ENCODE data around the gene RPA4. TPM values are rescaled to one million over a fixed set of nuclear protein-coding genes. Genes with fewer than 3 reads are reported as not detected.
"Not testable (repeated sequence)": the region's sequence is repeated elsewhere in the genome, so short reads cannot be mapped to it uniquely, and the experiment has no call there.

Gene RPA4
- total and polyA plus RNA-seq, 2 donors (not counting 1 experiment from before 2014, with no cell fraction given): 0.31 to 2.7 TPM

DNA sequence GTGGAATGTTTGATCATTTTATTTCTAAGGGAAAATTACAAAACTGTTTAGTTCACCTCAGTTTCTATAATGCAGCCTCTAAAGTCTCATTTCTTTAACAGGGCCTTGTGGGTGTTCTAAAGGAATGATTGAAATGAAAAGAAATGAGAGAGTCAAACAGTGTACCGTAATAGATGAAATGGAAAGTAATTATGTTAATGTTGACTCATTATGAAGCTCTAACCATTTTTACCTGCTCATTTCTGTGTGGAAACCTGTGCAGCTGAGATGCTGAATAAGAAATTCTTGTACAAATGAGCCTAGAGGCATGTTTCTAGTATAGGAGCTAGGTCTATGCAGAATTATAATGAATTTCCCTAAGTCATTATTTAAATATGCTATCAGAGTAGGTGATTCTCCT, 45.2 kb upstream of the RPA4 start:
- ChIA-PET CTCF (no interaction called here), POLR2A (no interaction called here)
- intact Hi-C loops (cut with micrococcal nuclease): no loop called here
- H3K27ac ChIP-seq (ENCODE audit: low read length in 2 of 2): no peak overlapping the region
- Mint-ChIP-seq H3K27me3 (no peaks in the 10 kb centered on the region), H3K4me1 (peaks cover 16% of the 10 kb centered on the region), H3K9me3 (ENCODE audit: insufficient read depth) (no peaks in the 10 kb centered on the region), H3K27ac (no peak overlapping the region), H3K4me3 (no peak overlapping the region)
- no peak for DNase-seq
- H4K20me1 ChIP-seq (ENCODE audit: control insufficient read depth, insufficient read depth, low read length, poor library complexity, severe bottlenecking): no peaks in the 10 kb centered on the region
- H2AFZ ChIP-seq (ENCODE audit: insufficient read depth, low read depth, low read length, poor library complexity, severe bottlenecking): no peak overlapping the region
- peaks cover 6 to 20% of the 10 kb centered on the region in 2 donors for H3K4me1 ChIP-seq (ENCODE audit: control insufficient read depth in 2 of 2, insufficient read depth in 2 of 2, low read length in 2 of 2)
- H3K4me2 ChIP-seq (replicated peaks; ENCODE audit: low read depth, low read length, poor library complexity, severe bottlenecking): no peak overlapping the region
- no peaks in the 10 kb centered on the region for H3K36me3 ChIP-seq (replicated peaks in 1 of 2; ENCODE audit: control extremely low read depth in 1 of 2, control insufficient read depth in 1 of 2, extremely low read depth in 1 of 2, insufficient read depth in 2 of 2, low read length in 1 of 2)
- ATAC-seq (ENCODE audit: low read depth): no peak
- no peak overlapping the region for H3K9ac ChIP-seq (ENCODE audit: low read length)
- no peaks in the 10 kb centered on the region for H3K9me3 ChIP-seq (ENCODE audit: control extremely low read depth in 1 of 3, control insufficient read depth in 2 of 3, insufficient read depth in 1 of 3, low read length in 2 of 3)
- no CpG with 5 or more reads among the region's 1 CpG for WGBS (ENCODE audit: insufficient coverage)
- H3K4me3 ChIP-seq (ENCODE audit: control extremely low read depth in 1 of 5, extremely low read depth in 1 of 5, insufficient read depth in 1 of 5, low read depth in 2 of 5, low read length in 4 of 5): no peak overlapping the region
- peaks cover 3% of the 10 kb centered on the region for H3K79me2 ChIP-seq (ENCODE audit: control insufficient read depth, insufficient read depth, low read length)
- TF ChIP-seq, protein P1, sequence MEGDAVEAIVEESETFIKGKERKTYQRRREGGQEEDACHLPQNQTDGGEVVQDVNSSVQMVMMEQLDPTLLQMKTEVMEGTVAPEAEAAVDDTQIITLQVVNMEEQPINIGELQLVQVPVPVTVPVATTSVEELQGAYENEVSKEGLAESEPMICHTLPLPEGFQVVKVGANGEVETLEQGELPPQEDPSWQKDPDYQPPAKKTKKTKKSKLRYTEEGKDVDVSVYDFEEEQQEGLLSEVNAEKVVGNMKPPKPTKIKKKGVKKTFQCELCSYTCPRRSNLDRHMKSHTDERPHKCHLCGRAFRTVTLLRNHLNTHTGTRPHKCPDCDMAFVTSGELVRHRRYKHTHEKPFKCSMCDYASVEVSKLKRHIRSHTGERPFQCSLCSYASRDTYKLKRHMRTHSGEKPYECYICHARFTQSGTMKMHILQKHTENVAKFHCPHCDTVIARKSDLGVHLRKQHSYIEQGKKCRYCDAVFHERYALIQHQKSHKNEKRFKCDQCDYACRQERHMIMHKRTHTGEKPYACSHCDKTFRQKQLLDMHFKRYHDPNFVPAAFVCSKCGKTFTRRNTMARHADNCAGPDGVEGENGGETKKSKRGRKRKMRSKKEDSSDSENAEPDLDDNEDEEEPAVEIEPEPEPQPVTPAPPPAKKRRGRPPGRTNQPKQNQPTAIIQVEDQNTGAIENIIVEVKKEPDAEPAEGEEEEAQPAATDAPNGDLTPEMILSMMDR (IDR thresholded peaks at IDR 0.05): no peak
- TF ChIP-seq EZH2 (IDR thresholded peaks at IDR 0.05; ENCODE audit: borderline replicate concordance, insufficient read depth, low read depth, low read length, poor library complexity, severe bottlenecking): no peak
- no peaks in the 10 kb centered on the region for H3K27me3 ChIP-seq (replicated peaks in 1 of 4; ENCODE audit: control extremely low read depth in 1 of 4, control insufficient read depth in 3 of 4, insufficient read depth in 4 of 4, low read length in 3 of 4)

DNA sequence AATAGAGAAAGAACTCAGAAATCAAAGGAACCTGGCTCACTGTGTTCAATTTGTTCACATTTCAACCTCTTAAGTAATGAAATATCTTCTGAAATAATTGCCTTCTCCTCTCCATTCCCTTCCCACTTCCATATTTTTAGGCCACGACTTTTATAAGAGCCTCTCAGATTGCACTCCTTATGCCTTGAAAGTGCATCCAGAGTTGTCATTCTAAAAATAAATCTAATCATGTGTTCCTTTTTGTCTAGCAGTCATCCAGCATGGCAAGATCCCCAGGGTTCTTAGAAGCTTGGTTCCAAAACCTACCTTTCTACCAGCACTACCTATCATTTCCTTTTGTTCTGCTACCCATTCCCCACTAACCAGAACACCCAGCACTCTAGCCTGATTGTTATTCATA, 42.4 kb upstream of the RPA4 start:
- Histone ChIP-seq H3K36me3 (replicated peaks in 1 of 2; ENCODE audit: control extremely low read depth in 1 of 2, control insufficient read depth in 1 of 2, extremely low read depth in 1 of 2, insufficient read depth in 2 of 2, low read length in 1 of 2) (no peaks in the 10 kb centered on the region), H3K4me2 (replicated peaks; ENCODE audit: low read depth, low read length, poor library complexity, severe bottlenecking) (no peak overlapping the region), H3K79me2 (ENCODE audit: control insufficient read depth, insufficient read depth, low read length) (peaks cover 3% of the 10 kb centered on the region), H3K27ac (ENCODE audit: low read length in 2 of 2) (no peak overlapping the region), H4K20me1 (ENCODE audit: control insufficient read depth, insufficient read depth, low read length, poor library complexity, severe bottlenecking) (no peaks in the 10 kb centered on the region), H3K4me1 (ENCODE audit: control insufficient read depth in 2 of 2, insufficient read depth in 2 of 2, low read length in 2 of 2) (peaks cover 5 to 6% of the 10 kb centered on the region in 2 donors), H3K27me3 (replicated peaks in 1 of 4; ENCODE audit: control extremely low read depth in 1 of 4, control insufficient read depth in 3 of 4, insufficient read depth in 4 of 4, low read length in 3 of 4) (no peaks in the 10 kb centered on the region), H3K9ac (ENCODE audit: low read length) (no peak overlapping the region), H3K4me3 (ENCODE audit: control extremely low read depth in 1 of 5, extremely low read depth in 1 of 5, insufficient read depth in 1 of 5, low read depth in 2 of 5, low read length in 4 of 5) (no peak overlapping the region), H3K9me3 (ENCODE audit: control extremely low read depth in 1 of 3, control insufficient read depth in 2 of 3, insufficient read depth in 1 of 3, low read length in 2 of 3) (no peaks in the 10 kb centered on the region), H2AFZ (ENCODE audit: insufficient read depth, low read depth, low read length, poor library complexity, severe bottlenecking) (no peak overlapping the region)
- ATAC-seq (ENCODE audit: low read depth): no peak
- ChIA-PET POLR2A (no interaction called here), CTCF (no interaction called here)
- no peak overlapping the region for H3K4me3 Mint-ChIP-seq
- WGBS (ENCODE audit: insufficient coverage): 100% methylated on average over 1 of the region's 1 CpG
- intact Hi-C loops (cut with micrococcal nuclease): no loop called here
- H3K27ac Mint-ChIP-seq: no peak overlapping the region
- H3K27me3 Mint-ChIP-seq: no peaks in the 10 kb centered on the region
- DNase-seq: no peak
- TF ChIP-seq EZH2 (IDR thresholded peaks at IDR 0.05; ENCODE audit: borderline replicate concordance, insufficient read depth, low read depth, low read length, poor library complexity, severe bottlenecking): no peak
- TF ChIP-seq, protein P1 (IDR thresholded peaks at IDR 0.05): no peak
- H3K9me3 Mint-ChIP-seq (ENCODE audit: insufficient read depth): no peaks in the 10 kb centered on the region
- H3K4me1 Mint-ChIP-seq: peaks cover 6% of the 10 kb centered on the region

DNA sequence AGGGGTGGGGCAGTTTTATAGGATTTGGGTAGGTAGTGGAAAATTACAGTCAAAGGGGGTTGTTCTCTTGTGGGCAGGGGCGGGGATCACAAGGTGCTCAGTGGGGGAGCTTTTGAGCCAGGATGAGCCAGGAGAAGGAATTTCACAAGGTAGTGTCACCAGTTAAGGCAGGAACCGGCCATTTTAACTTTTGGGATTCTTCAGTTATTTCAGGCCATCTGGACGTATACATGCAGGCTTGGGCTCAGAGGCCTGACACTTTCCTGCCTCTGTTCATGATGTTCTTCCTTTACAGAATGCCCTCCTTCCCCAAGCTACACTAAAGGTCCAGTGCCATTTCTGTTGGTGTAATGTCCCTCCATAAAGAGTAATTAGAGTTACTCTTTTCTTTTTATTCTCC, 41.8 kb upstream of the RPA4 start:
- H3K79me2 ChIP-seq (ENCODE audit: control insufficient read depth, insufficient read depth, low read length); H3K9me3 Mint-ChIP-seq (ENCODE audit: insufficient read depth); H3K4me2 ChIP-seq (replicated peaks; ENCODE audit: low read depth, low read length, poor library complexity, severe bottlenecking); H3K27me3 ChIP-seq (replicated peaks in 1 of 4; ENCODE audit: control extremely low read depth in 1 of 4, control insufficient read depth in 3 of 4, insufficient read depth in 4 of 4, low read length in 3 of 4); DNase-seq; H3K36me3 ChIP-seq (replicated peaks in 1 of 2; ENCODE audit: control extremely low read depth in 1 of 2, control insufficient read depth in 1 of 2, extremely low read depth in 1 of 2, insufficient read depth in 2 of 2, low read length in 1 of 2); H3K4me3 Mint-ChIP-seq; H3K27ac Mint-ChIP-seq; H3K4me1 Mint-ChIP-seq; intact Hi-C loops (cut with micrococcal nuclease); H3K9me3 ChIP-seq (ENCODE audit: control extremely low read depth in 1 of 3, control insufficient read depth in 2 of 3, insufficient read depth in 1 of 3, low read length in 2 of 3); H3K4me1 ChIP-seq (ENCODE audit: control insufficient read depth in 2 of 2, insufficient read depth in 2 of 2, low read length in 2 of 2); ATAC-seq (ENCODE audit: low read depth); H4K20me1 ChIP-seq (ENCODE audit: control insufficient read depth, insufficient read depth, low read length, poor library complexity, severe bottlenecking); H3K4me3 ChIP-seq (ENCODE audit: control extremely low read depth in 1 of 5, extremely low read depth in 1 of 5, insufficient read depth in 1 of 5, low read depth in 2 of 5, low read length in 4 of 5); POLR2A ChIA-PET; H3K9ac ChIP-seq (ENCODE audit: low read length); H3K27ac ChIP-seq (ENCODE audit: low read length in 2 of 2); CTCF ChIA-PET; H2AFZ ChIP-seq (ENCODE audit: insufficient read depth, low read depth, low read length, poor library complexity, severe bottlenecking); H3K27me3 Mint-ChIP-seq: not testable (repeated sequence)
- no CpG with 5 or more reads among the region's 3 CpGs for WGBS (ENCODE audit: insufficient coverage)
